Sigmoid colon (tissue), 3 donors: ENCODE measurements around the gene BICC1.

ENCODE experiments used
- POLR2A ChIP-seq, 2 donors: fragments of 450-650 bp; IDR thresholded peaks; one replicate each; pipeline ENCODE4 v1.6.1; 2016; ENCODE audit warnings: antibody characterized with exemption in 2 of 2, mild to moderate bottlenecking in 2 of 2, moderate library complexity in 2 of 2
- TF ChIP-seq, protein P1 (sequence below), 4 experiments: fragments of 450-650 bp in 3 of 4; fragments of 200-600 bp in 1 of 4; IDR thresholded peaks; one replicate each; pipeline ENCODE4 v1.5.1; 2016 to 2019; ENCODE audit warnings: antibody characterized with exemption in 4 of 4, mild to moderate bottlenecking in 3 of 4, moderate library complexity in 2 of 4

DNA sequence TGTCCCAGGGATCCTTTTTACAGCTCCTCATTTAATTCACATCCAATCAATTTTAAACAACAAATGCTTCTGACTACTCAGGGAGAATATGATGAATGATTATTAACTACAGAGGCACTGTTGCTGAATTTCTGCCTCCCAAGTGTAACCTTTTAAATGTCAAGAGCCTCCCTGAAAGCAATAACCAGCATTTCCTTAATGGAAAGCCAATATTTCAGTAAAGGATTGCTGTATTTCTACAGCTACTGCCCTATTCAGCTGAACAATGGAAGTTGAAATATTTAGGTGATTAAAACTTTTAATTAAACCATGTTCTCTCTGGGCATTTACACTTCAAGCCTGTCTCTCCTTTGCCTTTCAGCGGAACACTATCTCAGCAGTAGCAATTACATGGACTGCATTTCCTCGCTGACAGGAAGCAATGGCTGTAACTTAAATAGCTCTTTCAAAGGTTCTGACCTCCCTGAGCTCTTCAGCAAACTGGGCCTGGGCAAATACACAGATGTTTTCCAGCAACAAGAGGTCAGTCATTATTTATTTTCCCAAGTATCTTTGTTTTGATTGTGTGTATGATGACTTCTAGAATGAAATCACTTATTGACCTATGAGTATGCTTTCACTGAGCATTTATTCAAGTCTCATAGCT is 304.7 kb downstream of the BICC1 start:
- TF ChIP-seq, protein P1, sequence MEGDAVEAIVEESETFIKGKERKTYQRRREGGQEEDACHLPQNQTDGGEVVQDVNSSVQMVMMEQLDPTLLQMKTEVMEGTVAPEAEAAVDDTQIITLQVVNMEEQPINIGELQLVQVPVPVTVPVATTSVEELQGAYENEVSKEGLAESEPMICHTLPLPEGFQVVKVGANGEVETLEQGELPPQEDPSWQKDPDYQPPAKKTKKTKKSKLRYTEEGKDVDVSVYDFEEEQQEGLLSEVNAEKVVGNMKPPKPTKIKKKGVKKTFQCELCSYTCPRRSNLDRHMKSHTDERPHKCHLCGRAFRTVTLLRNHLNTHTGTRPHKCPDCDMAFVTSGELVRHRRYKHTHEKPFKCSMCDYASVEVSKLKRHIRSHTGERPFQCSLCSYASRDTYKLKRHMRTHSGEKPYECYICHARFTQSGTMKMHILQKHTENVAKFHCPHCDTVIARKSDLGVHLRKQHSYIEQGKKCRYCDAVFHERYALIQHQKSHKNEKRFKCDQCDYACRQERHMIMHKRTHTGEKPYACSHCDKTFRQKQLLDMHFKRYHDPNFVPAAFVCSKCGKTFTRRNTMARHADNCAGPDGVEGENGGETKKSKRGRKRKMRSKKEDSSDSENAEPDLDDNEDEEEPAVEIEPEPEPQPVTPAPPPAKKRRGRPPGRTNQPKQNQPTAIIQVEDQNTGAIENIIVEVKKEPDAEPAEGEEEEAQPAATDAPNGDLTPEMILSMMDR (IDR thresholded peaks at IDR 0.05) = no peak
- no peak for TF ChIP-seq POLR2A (IDR thresholded peaks at IDR 0.05)
